Measurements from ENCODE around the gene TEKTIP1.

TEKTIP1 gene

GRCh38 chr19:3586707-3587346 is 47.9 kb downstream of the TEKTIP1 start:
- DNase-seq, result no peak
- Mint-ChIP-seq H3K9me3 (peaks cover 19% of the 10 kb centered on the region), H3K36me3 (ENCODE audit: low read depth) (no peaks in the 10 kb centered on the region), H3K27me3 (ENCODE audit: low read depth, poor library complexity) (peaks cover 70% of the 10 kb centered on the region), H3K4me1 (no peaks in the 10 kb centered on the region), H3K4me3 (no peak overlapping the region), H3K27ac (no peak overlapping the region)
- TF ChIP-seq, protein P1, sequence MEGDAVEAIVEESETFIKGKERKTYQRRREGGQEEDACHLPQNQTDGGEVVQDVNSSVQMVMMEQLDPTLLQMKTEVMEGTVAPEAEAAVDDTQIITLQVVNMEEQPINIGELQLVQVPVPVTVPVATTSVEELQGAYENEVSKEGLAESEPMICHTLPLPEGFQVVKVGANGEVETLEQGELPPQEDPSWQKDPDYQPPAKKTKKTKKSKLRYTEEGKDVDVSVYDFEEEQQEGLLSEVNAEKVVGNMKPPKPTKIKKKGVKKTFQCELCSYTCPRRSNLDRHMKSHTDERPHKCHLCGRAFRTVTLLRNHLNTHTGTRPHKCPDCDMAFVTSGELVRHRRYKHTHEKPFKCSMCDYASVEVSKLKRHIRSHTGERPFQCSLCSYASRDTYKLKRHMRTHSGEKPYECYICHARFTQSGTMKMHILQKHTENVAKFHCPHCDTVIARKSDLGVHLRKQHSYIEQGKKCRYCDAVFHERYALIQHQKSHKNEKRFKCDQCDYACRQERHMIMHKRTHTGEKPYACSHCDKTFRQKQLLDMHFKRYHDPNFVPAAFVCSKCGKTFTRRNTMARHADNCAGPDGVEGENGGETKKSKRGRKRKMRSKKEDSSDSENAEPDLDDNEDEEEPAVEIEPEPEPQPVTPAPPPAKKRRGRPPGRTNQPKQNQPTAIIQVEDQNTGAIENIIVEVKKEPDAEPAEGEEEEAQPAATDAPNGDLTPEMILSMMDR (IDR thresholded peaks at IDR 0.05), result no peak

- no peak for DNase-seq
- H3K27ac Mint-ChIP-seq, result no peak overlapping the region
- TF ChIP-seq, protein P1 (IDR thresholded peaks at IDR 0.05), result no peak
- peaks cover 70% of the 10 kb centered on the region for H3K27me3 Mint-ChIP-seq (ENCODE audit: low read depth, poor library complexity)
- H3K4me3 Mint-ChIP-seq, result no peak overlapping the region
- no peaks in the 10 kb centered on the region for H3K36me3 Mint-ChIP-seq (ENCODE audit: low read depth)
- H3K4me1 Mint-ChIP-seq, result no peaks in the 10 kb centered on the region
- peaks cover 19% of the 10 kb centered on the region for H3K9me3 Mint-ChIP-seq
These were observed 50.5 kb downstream of the TEKTIP1 start for GRCh38 chr19:3589439-3589838.

GRCh38 chr19:3589949-3590348 is 51.0 kb downstream of the TEKTIP1 start:
- TF ChIP-seq, protein P1 (IDR thresholded peaks at IDR 0.05), result no peak
- H3K36me3 Mint-ChIP-seq (ENCODE audit: low read depth), result no peaks in the 10 kb centered on the region
- H3K9me3 Mint-ChIP-seq, result peaks cover 19% of the 10 kb centered on the region
- no peak overlapping the region for H3K27ac Mint-ChIP-seq
- peaks cover 72% of the 10 kb centered on the region for H3K27me3 Mint-ChIP-seq (ENCODE audit: low read depth, poor library complexity)
- no peak for DNase-seq
- no peak overlapping the region for H3K4me3 Mint-ChIP-seq
- no peaks in the 10 kb centered on the region for H3K4me1 Mint-ChIP-seq

GRCh38 chr19:3590991-3591659 is 52.2 kb downstream of the TEKTIP1 start:
- Mint-ChIP-seq H3K4me3 (no peak overlapping the region), H3K9me3 (peaks cover 19% of the 10 kb centered on the region), H3K4me1 (no peaks in the 10 kb centered on the region), H3K27me3 (ENCODE audit: low read depth, poor library complexity) (peaks cover 69% of the 10 kb centered on the region), H3K27ac (no peak overlapping the region), H3K36me3 (ENCODE audit: low read depth) (no peaks in the 10 kb centered on the region)
- no peak for DNase-seq
- TF ChIP-seq, protein P1 (IDR thresholded peaks at IDR 0.05), result no peak

GRCh38 chr19:3591876-3592613 is 53.1 kb downstream of the TEKTIP1 start:
- H3K36me3 Mint-ChIP-seq (ENCODE audit: low read depth), result no peaks in the 10 kb centered on the region
- peaks cover 19% of the 10 kb centered on the region for H3K9me3 Mint-ChIP-seq
- H3K27ac Mint-ChIP-seq, result no peak overlapping the region
- H3K4me1 Mint-ChIP-seq, result no peaks in the 10 kb centered on the region
- H3K27me3 Mint-ChIP-seq (ENCODE audit: low read depth, poor library complexity), result peaks cover 60% of the 10 kb centered on the region
- no peak for DNase-seq
- H3K4me3 Mint-ChIP-seq, result no peak overlapping the region
- TF ChIP-seq, protein P1 (IDR thresholded peaks at IDR 0.05), result no peak

Data from nephron progenitor cell (in vitro differentiated cells).